Measurements from ENCODE around the gene ADSL. TPM values are rescaled to one million over a fixed set of nuclear protein-coding genes. Genes with fewer than 3 reads are reported as not detected.
"Not testable (repeated sequence)": the region's sequence is repeated elsewhere in the genome, so short reads cannot be mapped to it uniquely, and the experiment has no call there.

The ADSL gene
- total RNA-seq, 1 experiment from 2014 or later = 165 TPM

DNA sequence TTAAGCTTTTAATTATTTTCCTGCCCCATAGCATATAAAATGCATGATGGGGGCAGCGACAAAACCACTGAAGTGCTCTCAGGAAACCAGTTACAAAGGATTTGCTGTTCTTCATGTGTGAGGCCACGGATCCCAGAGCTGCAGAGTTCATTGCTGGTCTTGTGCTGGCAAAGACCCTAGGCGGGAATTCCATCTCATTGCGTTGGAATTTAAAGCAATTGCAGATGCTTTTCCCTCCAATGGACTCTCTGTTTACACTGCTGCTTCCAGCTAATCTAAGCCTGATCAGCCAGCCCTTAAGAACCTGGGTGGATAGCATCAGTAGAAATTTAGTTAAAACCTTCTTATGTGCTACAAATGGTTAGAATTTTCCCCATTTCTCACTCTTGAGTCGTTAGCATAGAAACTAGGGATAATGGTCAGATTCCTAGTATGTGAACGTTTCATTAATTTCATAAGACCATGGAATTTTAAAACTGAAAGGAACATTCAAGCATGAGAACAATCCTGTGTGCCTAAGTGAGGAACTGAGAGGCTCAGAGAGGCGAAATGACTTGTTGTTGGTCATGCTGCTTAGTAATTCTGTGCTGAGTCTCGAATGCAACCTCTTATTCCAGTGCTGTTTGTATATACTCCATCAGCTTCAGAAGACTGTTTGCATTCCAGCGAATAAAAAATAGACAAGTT is 36.1 kb upstream of the ADSL start:
- DNase-seq = no peak
- H4K20me1 ChIP-seq (ENCODE audit: insufficient read depth, low read depth, low read length) = no peaks in the 10 kb centered on the region
- no peak overlapping the region for H3K4me3 ChIP-seq (ENCODE audit: low read length)
- no peaks in the 10 kb centered on the region for H3K27me3 ChIP-seq (ENCODE audit: low read length)
- H3K4me1 ChIP-seq (ENCODE audit: low read length) = no peaks in the 10 kb centered on the region
- peaks cover 7% of the 10 kb centered on the region; the same call in 1 of the 2 replicates for H3K79me2 ChIP-seq (ENCODE audit: low read length)
- no peaks in the 10 kb centered on the region for H3K9me2 ChIP-seq (replicated peaks; ENCODE audit: insufficient read depth, low read length)
- no peaks in the 10 kb centered on the region for H3K9me3 ChIP-seq (ENCODE audit: low read length)
- no peak overlapping the region for H3K4me2 ChIP-seq (ENCODE audit: low read depth, low read length, poor library complexity, severe bottlenecking)
- H2AFZ ChIP-seq (ENCODE audit: low read length) = no peak overlapping the region
- H3K36me3 ChIP-seq (ENCODE audit: insufficient read depth, low read length) = peaks cover 54% of the 10 kb centered on the region
- no peak overlapping the region for H3K27ac ChIP-seq (ENCODE audit: low read length)
- no peak overlapping the region for H3K9ac ChIP-seq (ENCODE audit: low read length)

DNA sequence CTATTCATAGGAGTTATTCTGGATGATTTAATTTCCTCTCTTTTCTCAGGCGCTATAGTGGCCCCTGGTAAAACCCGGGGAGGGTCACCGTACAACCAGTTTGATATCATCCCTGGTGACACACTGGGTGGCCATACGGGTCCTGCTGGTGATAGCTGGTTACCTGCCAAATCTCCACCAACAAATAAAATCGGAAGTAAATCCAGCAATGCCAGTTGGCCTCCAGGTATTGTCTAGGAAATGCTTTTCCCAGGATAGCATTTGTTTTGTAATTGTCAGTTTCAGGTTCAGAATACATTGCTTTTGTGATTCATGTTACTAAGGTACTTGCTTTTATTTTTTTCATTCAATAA is 35.6 kb upstream of the ADSL start:
- Histone ChIP-seq H3K36me3 (ENCODE audit: insufficient read depth, low read length) (peaks cover 56% of the 10 kb centered on the region), H3K4me3 (ENCODE audit: low read length) (no peak overlapping the region), H3K79me2 (ENCODE audit: low read length) (peaks cover 7% of the 10 kb centered on the region; the same call in 1 of the 2 replicates), H2AFZ (ENCODE audit: low read length) (no peak overlapping the region), H3K27ac (ENCODE audit: low read length) (no peak overlapping the region), H3K9ac (ENCODE audit: low read length) (no peak overlapping the region), H4K20me1 (ENCODE audit: insufficient read depth, low read depth, low read length) (no peaks in the 10 kb centered on the region), H3K9me2 (replicated peaks; ENCODE audit: insufficient read depth, low read length) (no peaks in the 10 kb centered on the region), H3K4me1 (ENCODE audit: low read length) (no peaks in the 10 kb centered on the region), H3K9me3 (ENCODE audit: low read length) (no peaks in the 10 kb centered on the region), H3K4me2 (ENCODE audit: low read depth, low read length, poor library complexity, severe bottlenecking) (no peak overlapping the region), H3K27me3 (ENCODE audit: low read length) (no peaks in the 10 kb centered on the region)
- no peak for DNase-seq

DNA sequence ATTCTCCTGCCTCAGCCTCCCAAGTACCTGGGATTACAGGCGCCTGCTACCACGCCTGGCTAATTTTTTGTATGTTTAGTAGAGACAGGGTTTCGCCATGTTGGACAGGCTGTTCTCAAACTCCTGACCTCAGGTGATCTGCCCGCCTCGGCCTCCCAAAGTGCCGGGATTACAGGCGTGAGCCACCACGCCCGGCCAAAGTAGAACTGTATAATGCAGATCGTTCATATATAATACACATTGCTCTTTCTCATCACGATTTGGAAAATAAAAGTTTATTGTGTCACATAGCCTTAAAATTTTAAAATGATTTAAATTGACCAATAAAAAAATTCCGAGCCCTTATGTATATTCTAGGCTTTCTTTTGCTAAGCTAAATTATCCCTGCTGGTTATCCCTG is 34.7 kb upstream of the ADSL start:
- H3K9me3 ChIP-seq (ENCODE audit: low read length); H3K27me3 ChIP-seq (ENCODE audit: low read length); H3K27ac ChIP-seq (ENCODE audit: low read length); H4K20me1 ChIP-seq (ENCODE audit: insufficient read depth, low read depth, low read length); H3K9me2 ChIP-seq (replicated peaks; ENCODE audit: insufficient read depth, low read length); H3K4me3 ChIP-seq (ENCODE audit: low read length); H2AFZ ChIP-seq (ENCODE audit: low read length); DNase-seq; H3K79me2 ChIP-seq (ENCODE audit: low read length); H3K9ac ChIP-seq (ENCODE audit: low read length); H3K4me2 ChIP-seq (ENCODE audit: low read depth, low read length, poor library complexity, severe bottlenecking); H3K4me1 ChIP-seq (ENCODE audit: low read length): not testable (repeated sequence)
- H3K36me3 ChIP-seq (ENCODE audit: insufficient read depth, low read length) = peaks cover 58% of the 10 kb centered on the region

DNA sequence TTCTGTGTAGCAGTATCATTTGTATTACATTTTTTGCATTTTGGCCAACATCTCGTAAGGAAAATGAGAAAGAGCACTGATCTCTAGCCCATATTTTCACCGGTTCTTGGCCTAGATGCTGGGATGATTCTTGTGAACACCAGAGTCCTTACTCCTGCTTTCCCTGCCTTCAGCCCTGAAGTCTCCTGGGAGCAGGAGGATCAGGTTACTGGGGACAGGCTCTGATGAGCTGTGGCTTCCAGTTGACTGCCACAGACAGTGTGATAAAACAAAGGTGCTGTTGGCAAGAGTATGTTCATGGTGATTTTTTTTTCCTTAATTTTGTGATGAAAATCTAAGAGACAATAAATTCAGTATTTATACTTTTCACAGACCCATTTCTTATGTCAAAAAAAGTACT is 34.2 kb upstream of the ADSL start:
- no peaks in the 10 kb centered on the region for H3K9me3 ChIP-seq (ENCODE audit: low read length)
- no peaks in the 10 kb centered on the region for H4K20me1 ChIP-seq (ENCODE audit: insufficient read depth, low read depth, low read length)
- no peak overlapping the region for H3K4me2 ChIP-seq (ENCODE audit: low read depth, low read length, poor library complexity, severe bottlenecking)
- no peak overlapping the region for H3K9ac ChIP-seq (ENCODE audit: low read length)
- peaks cover 61% of the 10 kb centered on the region for H3K36me3 ChIP-seq (ENCODE audit: insufficient read depth, low read length)
- H2AFZ ChIP-seq (ENCODE audit: low read length) = no peak overlapping the region
- H3K4me1 ChIP-seq (ENCODE audit: low read length) = no peaks in the 10 kb centered on the region
- H3K27ac ChIP-seq (ENCODE audit: low read length) = no peak overlapping the region
- H3K79me2 ChIP-seq (ENCODE audit: low read length) = peaks cover 7% of the 10 kb centered on the region; the same call in 1 of the 2 replicates
- no peaks in the 10 kb centered on the region for H3K27me3 ChIP-seq (ENCODE audit: low read length)
- no peak for DNase-seq
- H3K4me3 ChIP-seq (ENCODE audit: low read length) = no peak overlapping the region
- H3K9me2 ChIP-seq (replicated peaks; ENCODE audit: insufficient read depth, low read length) = no peaks in the 10 kb centered on the region

DNA sequence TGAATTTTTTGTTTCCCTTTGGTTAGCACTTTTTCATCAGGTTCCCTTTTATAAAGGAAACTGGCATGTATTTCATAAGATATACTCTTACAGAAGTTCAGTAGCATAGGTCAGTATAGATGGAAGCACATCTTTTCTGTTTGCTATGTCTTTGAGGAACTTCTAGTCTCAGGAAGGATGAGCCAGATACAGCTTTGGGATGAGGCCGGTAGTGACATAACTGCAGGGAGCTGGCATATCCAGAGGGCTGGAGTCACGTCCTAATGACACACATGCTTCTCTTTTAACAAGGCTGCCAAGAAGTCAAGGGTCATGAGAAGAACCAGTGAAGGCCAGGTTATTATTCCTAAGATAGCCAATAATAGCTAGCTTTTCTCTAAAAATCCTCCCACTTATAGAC is 33.3 kb upstream of the ADSL start:
- H4K20me1 ChIP-seq (ENCODE audit: insufficient read depth, low read depth, low read length) = no peaks in the 10 kb centered on the region
- no peak overlapping the region for H3K9ac ChIP-seq (ENCODE audit: low read length)
- H3K4me3 ChIP-seq (ENCODE audit: low read length) = no peak overlapping the region
- no peak overlapping the region for H3K4me2 ChIP-seq (ENCODE audit: low read depth, low read length, poor library complexity, severe bottlenecking)
- 0 out of 2 replicates have a peak, but pooled peaks cover 3% of the 10 kb centered on the region for H3K79me2 ChIP-seq (ENCODE audit: low read length)
- no peaks in the 10 kb centered on the region for H3K27me3 ChIP-seq (ENCODE audit: low read length)
- no peaks in the 10 kb centered on the region for H3K9me2 ChIP-seq (replicated peaks; ENCODE audit: insufficient read depth, low read length)
- H3K36me3 ChIP-seq (ENCODE audit: insufficient read depth, low read length) = peaks cover 64% of the 10 kb centered on the region
- no peaks in the 10 kb centered on the region for H3K4me1 ChIP-seq (ENCODE audit: low read length)
- H3K27ac ChIP-seq (ENCODE audit: low read length) = no peak overlapping the region
- no peak overlapping the region for H2AFZ ChIP-seq (ENCODE audit: low read length)
- no peaks in the 10 kb centered on the region for H3K9me3 ChIP-seq (ENCODE audit: low read length)
- DNase-seq = no peak

DNA sequence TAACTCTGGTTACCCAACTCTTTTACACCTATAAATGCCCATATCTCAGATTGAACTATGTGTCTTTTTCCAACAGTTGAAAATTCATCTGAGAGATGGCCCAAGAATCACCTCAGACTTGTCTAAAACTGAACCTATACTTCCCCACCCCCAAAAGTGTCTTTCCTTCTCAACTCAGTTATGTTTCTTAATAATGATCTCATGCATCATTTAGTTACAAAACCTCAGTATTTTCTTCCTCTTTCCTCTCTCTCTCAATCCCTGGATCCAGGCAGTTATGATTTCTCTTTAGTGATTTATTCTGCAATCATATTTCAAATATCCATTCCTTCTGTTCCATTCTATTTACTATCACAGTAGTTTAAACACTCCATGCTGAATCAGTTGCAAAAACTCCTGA is 32.3 kb upstream of the ADSL start:
- no peak overlapping the region for H3K4me2 ChIP-seq (ENCODE audit: low read depth, low read length, poor library complexity, severe bottlenecking)
- H3K79me2 ChIP-seq (ENCODE audit: low read length) = 0 out of 2 replicates have a peak, but pooled peaks cover 3% of the 10 kb centered on the region
- DNase-seq = no peak
- no peak overlapping the region for H3K9ac ChIP-seq (ENCODE audit: low read length)
- no peaks in the 10 kb centered on the region for H3K9me3 ChIP-seq (ENCODE audit: low read length)
- H3K36me3 ChIP-seq (ENCODE audit: insufficient read depth, low read length) = peaks cover 60% of the 10 kb centered on the region
- H3K9me2 ChIP-seq (replicated peaks; ENCODE audit: insufficient read depth, low read length) = no peaks in the 10 kb centered on the region
- no peak overlapping the region for H2AFZ ChIP-seq (ENCODE audit: low read length)
- no peak overlapping the region for H3K27ac ChIP-seq (ENCODE audit: low read length)
- H4K20me1 ChIP-seq (ENCODE audit: insufficient read depth, low read depth, low read length) = no peaks in the 10 kb centered on the region
- no peaks in the 10 kb centered on the region for H3K4me1 ChIP-seq (ENCODE audit: low read length)
- no peak overlapping the region for H3K4me3 ChIP-seq (ENCODE audit: low read length)
- H3K27me3 ChIP-seq (ENCODE audit: low read length) = no peaks in the 10 kb centered on the region

DNA sequence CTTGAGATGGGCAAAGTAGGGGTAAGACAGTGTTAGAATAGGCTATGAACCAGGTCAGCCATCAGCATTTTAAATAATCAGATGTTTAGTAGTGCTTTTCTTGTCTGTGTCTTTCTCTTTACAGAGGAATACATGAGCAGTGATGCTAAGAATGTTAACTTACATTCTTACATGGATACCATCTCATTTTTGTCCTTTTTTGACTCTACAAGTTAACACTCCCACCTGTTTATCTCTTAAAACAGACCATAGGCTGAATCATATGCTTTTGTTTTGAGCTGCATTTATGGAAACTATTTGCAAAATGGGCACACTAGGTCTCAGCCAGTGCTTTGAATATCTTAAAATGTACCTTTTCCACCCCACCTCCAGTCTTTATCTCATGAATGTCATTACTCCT is 25.6 kb upstream of the ADSL start:
- no peak overlapping the region for H2AFZ ChIP-seq (ENCODE audit: low read length)
- no peak overlapping the region for H3K4me2 ChIP-seq (ENCODE audit: low read depth, low read length, poor library complexity, severe bottlenecking)
- no peak overlapping the region for H3K27ac ChIP-seq (ENCODE audit: low read length)
- H3K9me2 ChIP-seq (replicated peaks; ENCODE audit: insufficient read depth, low read length) = no peaks in the 10 kb centered on the region
- H3K9ac ChIP-seq (ENCODE audit: low read length) = no peak overlapping the region
- H4K20me1 ChIP-seq (ENCODE audit: insufficient read depth, low read depth, low read length) = no peaks in the 10 kb centered on the region
- no peaks in the 10 kb centered on the region for H3K4me1 ChIP-seq (ENCODE audit: low read length)
- no peaks in the 10 kb centered on the region; the same call in 1 of the 2 replicates for H3K79me2 ChIP-seq (ENCODE audit: low read length)
- H3K4me3 ChIP-seq (ENCODE audit: low read length) = no peak overlapping the region
- no peak for DNase-seq
- H3K27me3 ChIP-seq (ENCODE audit: low read length) = no peaks in the 10 kb centered on the region
- H3K9me3 ChIP-seq (ENCODE audit: low read length) = no peaks in the 10 kb centered on the region
- H3K36me3 ChIP-seq (ENCODE audit: insufficient read depth, low read length) = peaks cover 18% of the 10 kb centered on the region

DNA sequence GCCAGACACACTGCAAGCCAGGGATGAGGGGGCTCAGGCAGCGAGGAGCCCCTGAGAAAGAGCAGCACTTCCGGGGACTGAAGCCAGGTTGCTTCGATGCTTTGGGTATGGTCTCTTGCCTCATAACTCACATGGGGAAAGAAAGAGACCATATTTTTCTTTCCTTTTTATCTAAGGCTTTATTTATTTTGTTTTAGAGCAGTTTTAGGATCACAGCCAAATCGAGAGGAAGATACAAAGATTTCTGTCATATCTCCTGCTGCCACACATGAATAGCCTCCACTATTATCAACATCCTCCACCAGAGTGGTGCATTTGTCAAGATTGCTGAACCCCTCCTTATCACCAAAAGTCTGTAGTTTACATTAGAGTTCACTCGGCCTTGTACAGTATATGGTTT is 24.3 kb upstream of the ADSL start:
- DNase-seq = no peak
- Histone ChIP-seq H3K79me2 (ENCODE audit: low read length) (no peaks in the 10 kb centered on the region; the same call in 1 of the 2 replicates), H3K36me3 (ENCODE audit: insufficient read depth, low read length) (peaks cover 12% of the 10 kb centered on the region; the same call in 1 of the 2 replicates), H3K4me3 (ENCODE audit: low read length) (no peak overlapping the region), H3K27me3 (ENCODE audit: low read length) (no peaks in the 10 kb centered on the region), H4K20me1 (ENCODE audit: insufficient read depth, low read depth, low read length) (no peaks in the 10 kb centered on the region), H3K4me1 (ENCODE audit: low read length) (no peaks in the 10 kb centered on the region), H2AFZ (ENCODE audit: low read length) (no peak overlapping the region), H3K9me2 (replicated peaks; ENCODE audit: insufficient read depth, low read length) (no peaks in the 10 kb centered on the region), H3K9ac (ENCODE audit: low read length) (no peak overlapping the region), H3K4me2 (ENCODE audit: low read depth, low read length, poor library complexity, severe bottlenecking) (no peak overlapping the region), H3K9me3 (ENCODE audit: low read length) (no peaks in the 10 kb centered on the region), H3K27ac (ENCODE audit: low read length) (no peak overlapping the region)

Data from Karpas-422 (cell line).